DOHH2 (cell line): ENCODE measurements around the gene DLGAP1.
"Not testable (repeated sequence)": the region's sequence is repeated elsewhere in the genome, so short reads cannot be mapped to it uniquely, and the experiment has no call there.

Experiments
- H3F3A ChIP-seq: fragments of 200-600 bp; sonication (generic), shearing (Covaris generic); 2 replicates; pipeline ENCODE4 v1.6.0; 2016; ENCODE audit warnings: antibody characterized with exemption, mild to moderate bottlenecking; ENCODE audit not compliant: control insufficient read depth, insufficient read depth
- H3K27ac ChIP-seq: fragments of 200-600 bp; sonication (generic); 2 replicates; pipeline ENCODE4 v1.5.1; 2014; ENCODE audit warnings: low read depth, mild to moderate bottlenecking, low read length, moderate library complexity
- H3K27me3 ChIP-seq: fragments of 200-600 bp; sonication (generic); 2 replicates; pipeline ENCODE4 v1.6.1; 2014; ENCODE audit warnings: mild to moderate bottlenecking, low read length, mixed read lengths; ENCODE audit not compliant: control insufficient read depth
- H3K36me3 ChIP-seq: fragments of 200-600 bp; sonication (generic); 2 replicates; pipeline ENCODE4 v1.6.1; 2014; ENCODE audit warnings: mild to moderate bottlenecking, low read length, moderate library complexity, mixed read lengths; ENCODE audit not compliant: control insufficient read depth
- H3K4me1 ChIP-seq: fragments of 200-600 bp; sonication (generic); 2 replicates; pipeline ENCODE4 v1.6.1; 2014; ENCODE audit warnings: mild to moderate bottlenecking, low read length, mixed read lengths; ENCODE audit not compliant: control insufficient read depth
- H3K4me2 ChIP-seq: fragments of 200-600 bp; sonication (generic); 2 replicates; pipeline ENCODE4 v1.6.0; 2014; ENCODE audit warnings: mild to moderate bottlenecking, low read length, moderate library complexity
- H3K4me3 ChIP-seq: fragments of 200-600 bp; sonication (generic); 2 replicates; pipeline ENCODE4 v1.5.1; 2014; ENCODE audit warnings: mild to moderate bottlenecking, low read length, mixed read lengths
- H3K79me2 ChIP-seq: fragments of 200-600 bp; sonication (generic); 2 replicates; pipeline ENCODE4 v1.6.1; 2014; ENCODE audit warnings: mild to moderate bottlenecking, low read length, mixed read lengths; ENCODE audit not compliant: control insufficient read depth
- H3K9me2 ChIP-seq: fragments of 200-600 bp; sonication (generic); replicated peaks from 2 replicates; pipeline ENCODE4 v1.6.1; 2014; ENCODE audit warnings: mild to moderate bottlenecking, low read length, mixed read lengths; ENCODE audit not compliant: control insufficient read depth
- H3K9me3 ChIP-seq: fragments of 200-600 bp; sonication (generic); 2 replicates; pipeline ENCODE4 v1.6.1; 2014; ENCODE audit warnings: antibody characterized with exemption, low read length, mixed read lengths; ENCODE audit not compliant: control insufficient read depth, insufficient read depth
- H4K20me1 ChIP-seq: fragments of 200-600 bp; sonication (generic); 2 replicates; pipeline ENCODE4 v1.6.0; 2014; ENCODE audit warnings: low read depth, mild to moderate bottlenecking, antibody characterized with exemption, low read length, moderate library complexity; ENCODE audit not compliant: control insufficient read depth, insufficient read depth
- CTCF ChIP-seq: fragments of 200-600 bp; sonication (generic); IDR thresholded peaks from one replicate; pipeline ENCODE4 v1.5.1; 2014; ENCODE audit warnings: antibody characterized with exemption, mild to moderate bottlenecking, low read depth, low read length; ENCODE audit not compliant: poor library complexity, severe bottlenecking
- EZH2phosphoT487 ChIP-seq: fragments of 200-600 bp; sonication (generic); IDR thresholded peaks from 2 replicates; pipeline ENCODE4 v1.6.1; 2017; ENCODE audit warnings: borderline replicate concordance, mild to moderate bottlenecking, antibody characterized with exemption, low read length, moderate library complexity, mixed read lengths

The DLGAP1 gene

DNA sequence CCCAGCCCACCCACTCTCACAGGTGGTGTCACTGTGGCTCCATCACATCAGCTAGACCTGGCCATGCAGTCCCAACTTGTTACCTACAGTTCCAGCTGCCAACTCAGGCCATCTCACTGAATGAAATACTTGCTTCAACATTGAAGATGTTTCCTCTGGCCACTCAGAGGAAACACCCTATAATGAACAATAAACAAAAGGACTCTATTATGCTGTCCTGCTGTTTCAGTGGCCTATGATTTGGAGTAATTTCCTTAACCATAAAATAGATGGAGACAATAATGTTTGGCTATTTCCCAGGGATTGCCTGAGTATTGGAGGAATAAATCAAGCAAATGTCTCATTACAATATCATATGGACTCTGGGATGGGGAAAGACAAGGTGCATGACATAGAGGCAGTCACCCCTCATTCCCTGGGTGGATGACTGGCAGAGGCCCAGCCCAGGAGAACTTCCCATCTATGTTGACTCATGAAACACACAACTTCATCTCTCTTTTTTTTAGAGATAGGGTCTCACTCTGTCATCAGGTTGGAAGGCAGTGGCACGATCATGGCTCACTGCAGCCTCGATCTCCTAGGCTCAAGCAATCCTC, 870.7 kb downstream of the DLGAP1 start:
- H3K36me3 ChIP-seq, result peaks cover 11% of the 10 kb centered on the region
- no peaks in the 10 kb centered on the region for H3K9me2 ChIP-seq
- TF ChIP-seq CTCF (no peak), EZH2phosphoT487 (no peak)
- H3K9me3 ChIP-seq, result no peaks in the 10 kb centered on the region
- peak overlapping the region; percentile 67 for H3K4me2 ChIP-seq
- H3K27me3 ChIP-seq, result no peaks in the 10 kb centered on the region
- peaks cover 26% of the 10 kb centered on the region for H3F3A ChIP-seq
- H3K4me1 ChIP-seq, result peaks cover 59% of the 10 kb centered on the region
- peak overlapping the region; percentile 52 for H3K4me3 ChIP-seq
- no peaks in the 10 kb centered on the region for H3K79me2 ChIP-seq
- H3K27ac ChIP-seq, result peak overlapping the region; percentile 85
- H4K20me1 ChIP-seq, result no peaks in the 10 kb centered on the region

- no peaks in the 10 kb centered on the region for H3K9me3 ChIP-seq
- peak overlapping the region; percentile 85 for H3K27ac ChIP-seq
- H3F3A ChIP-seq, result peaks cover 26% of the 10 kb centered on the region
- H3K27me3 ChIP-seq, result no peaks in the 10 kb centered on the region
- no peaks in the 10 kb centered on the region for H4K20me1 ChIP-seq
- TF ChIP-seq CTCF (no peak), EZH2phosphoT487 (no peak)
- H3K4me3 ChIP-seq, result peak overlapping the region; percentile 52
- peaks cover 11% of the 10 kb centered on the region for H3K36me3 ChIP-seq
- no peaks in the 10 kb centered on the region for H3K9me2 ChIP-seq
- peaks cover 59% of the 10 kb centered on the region for H3K4me1 ChIP-seq
- peak overlapping the region; percentile 67 for H3K4me2 ChIP-seq
- H3K79me2 ChIP-seq, result no peaks in the 10 kb centered on the region
These were observed 871.2 kb downstream of the DLGAP1 start for GRCh38 chr18:3583873-3584247.

DNA sequence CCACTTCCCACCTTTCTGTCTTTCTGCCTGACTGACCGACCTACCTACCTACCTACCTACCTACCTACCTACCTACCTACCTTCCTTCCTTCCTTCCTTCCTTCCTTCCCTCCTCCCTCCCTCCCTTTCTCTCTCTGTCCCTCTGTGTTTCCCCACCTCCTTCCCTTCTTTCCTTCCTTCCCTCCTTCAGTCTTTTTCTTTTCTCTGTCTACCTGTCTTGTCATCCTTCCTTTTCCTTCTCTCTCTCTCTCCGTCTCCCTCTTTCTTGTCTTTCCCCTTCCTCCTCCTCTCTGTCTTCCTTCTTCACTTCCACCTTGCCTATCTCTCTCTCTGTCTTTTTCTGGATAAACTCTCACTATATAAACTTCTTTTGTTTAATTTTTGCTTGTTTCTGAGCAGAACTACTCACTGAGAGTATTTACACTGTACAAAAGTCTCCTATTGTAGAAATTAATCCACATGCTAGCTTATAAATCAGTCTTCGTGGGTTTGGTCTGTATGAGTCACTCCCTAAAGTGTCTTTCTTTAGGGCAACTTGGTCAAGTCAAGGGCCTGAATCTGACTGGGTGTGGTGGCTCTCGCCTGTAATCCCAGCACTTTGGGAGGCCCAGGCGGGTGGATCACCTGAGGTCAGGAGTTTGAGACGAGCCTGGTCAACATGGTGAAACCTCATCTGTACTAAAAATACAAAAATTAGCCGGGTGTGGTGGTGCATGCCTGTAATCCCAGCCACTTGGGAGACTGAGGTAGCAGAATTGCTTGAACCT, 871.8 kb downstream of the DLGAP1 start:
- not testable (repeated sequence) for H3K9me2 ChIP-seq, H4K20me1 ChIP-seq, H3K79me2 ChIP-seq, H3K27me3 ChIP-seq, H3K9me3 ChIP-seq
- Histone ChIP-seq H3K36me3 (peaks cover 11% of the 10 kb centered on the region), H3F3A (peaks cover 26% of the 10 kb centered on the region), H3K4me1 (peaks cover 59% of the 10 kb centered on the region), H3K4me2 (peak overlapping the region; percentile 67), H3K27ac (peak overlapping the region; percentile 85), H3K4me3 (peak overlapping the region; percentile 52)

- no peak for TF ChIP-seq EZH2phosphoT487
- TF ChIP-seq CTCF, result no peak
- peaks cover 26% of the 10 kb centered on the region for H3F3A ChIP-seq
- H3K27me3 ChIP-seq, result no peaks in the 10 kb centered on the region
- no peak overlapping the region for H3K4me3 ChIP-seq
- no peaks in the 10 kb centered on the region for H3K9me3 ChIP-seq
- H3K4me1 ChIP-seq, result peaks cover 48% of the 10 kb centered on the region
- peaks cover 11% of the 10 kb centered on the region for H3K36me3 ChIP-seq
- H3K9me2 ChIP-seq, result no peaks in the 10 kb centered on the region
- H4K20me1 ChIP-seq, result no peaks in the 10 kb centered on the region
- H3K79me2 ChIP-seq, result no peaks in the 10 kb centered on the region
- H3K4me2 ChIP-seq, result no peak overlapping the region
- H3K27ac ChIP-seq, result no peak overlapping the region
These were observed 873.2 kb downstream of the DLGAP1 start for GRCh38 chr18:3581890-3582289.

DNA sequence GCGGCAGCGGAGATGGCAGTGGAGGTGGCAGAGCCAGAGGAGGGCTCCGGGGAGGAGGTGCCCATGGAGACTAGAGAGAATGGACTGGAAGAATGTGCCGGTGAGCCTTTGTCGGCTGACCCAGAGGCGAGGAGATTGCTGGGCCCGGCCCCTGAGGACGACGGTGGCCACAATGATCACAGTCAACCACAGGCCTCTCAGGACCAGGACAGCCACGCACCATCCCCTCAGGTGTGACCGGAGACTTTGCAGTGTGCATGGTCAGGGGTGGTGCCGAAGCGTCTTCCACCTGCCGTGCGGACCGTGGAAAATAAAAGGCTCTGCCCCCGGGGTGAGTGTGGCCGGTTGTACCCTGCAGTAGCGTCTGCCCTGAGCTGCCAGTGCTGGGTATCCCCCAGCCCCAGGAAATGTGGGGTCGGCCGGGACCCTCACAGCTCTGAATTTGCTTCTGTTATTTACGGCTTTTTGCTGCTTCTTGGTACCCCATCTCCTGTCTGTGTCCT, 874.5 kb downstream of the DLGAP1 start:
- not testable (repeated sequence) for H3K9me2 ChIP-seq, H3K27me3 ChIP-seq, H3K36me3 ChIP-seq, H3K9me3 ChIP-seq, H3K79me2 ChIP-seq, H3K27ac ChIP-seq, H3K4me3 ChIP-seq, H3K4me2 ChIP-seq, H4K20me1 ChIP-seq
- Histone ChIP-seq H3F3A (peaks cover 17% of the 10 kb centered on the region), H3K4me1 (peaks cover 35% of the 10 kb centered on the region)
